Activated CD4-positive, CD25-positive, alpha-beta regulatory T cell treated with anti-CD3 and anti-CD28 coated beads, Interleukin-2, amount 50 U/mL, for 16 hours (primary cell): ENCODE data around the gene COX6B1.
"Not testable (repeated sequence)": the region's sequence is repeated elsewhere in the genome, so short reads cannot be mapped to it uniquely, and the experiment has no call there.

Experiments used
- DNase-seq: peaks from one replicate; pipeline ENCODE4 v3.0.0-alpha.2; 2020; ENCODE audit warnings: low read depth, low spot score

The COX6B1 gene

GRCh38 chr19:35633727-35634440 is 14.2 kb upstream of the COX6B1 start:
- DNase-seq = no peak

- DNase-seq = no peak
Measured at GRCh38 chr19:35636651-35637050, 11.5 kb upstream of the COX6B1 start.

GRCh38 chr19:35637165-35637564 is 11.0 kb upstream of the COX6B1 start:
- DNase-seq = no peak

GRCh38 chr19:35639321-35639639 is 8.8 kb upstream of the COX6B1 start:
- no peak for DNase-seq

- no peak for DNase-seq
Measured at GRCh38 chr19:35639863-35640262, 8.3 kb upstream of the COX6B1 start.

- no peak for DNase-seq
Measured at GRCh38 chr19:35641515-35642151, 6.5 kb upstream of the COX6B1 start, which contains the start of gene ETV2. Gene ETV2, plus strand, starts transcription at chr19:35641745. Its CDS starts 716 bp downstream, at chr19:35642461.

GRCh38 chr19:35642312-35642711 is 5.8 kb upstream of the COX6B1 start:
- no peak for DNase-seq

GRCh38 chr19:35642798-35643254 is 5.3 kb upstream of the COX6B1 start:
- DNase-seq = no peak

- peak; percentile 62 for DNase-seq
Measured at GRCh38 chr19:35643255-35644205, 4.6 kb upstream of the COX6B1 start.

GRCh38 chr19:35644206-35644986 is 3.7 kb upstream of the COX6B1 start:
- peak; percentile 88 for DNase-seq

GRCh38 chr19:35644987-35645679 is 3.0 kb upstream of the COX6B1 start:
- peak; percentile 49 for DNase-seq

GRCh38 chr19:35645680-35646511 is 2.2 kb upstream of the COX6B1 start:
- no peak for DNase-seq

- no peak for DNase-seq
Measured at GRCh38 chr19:35650581-35650980, 2.5 kb downstream of the COX6B1 start.

GRCh38 chr19:35654828-35655227 is 6.7 kb downstream of the COX6B1 start:
- DNase-seq = not testable (repeated sequence)

- DNase-seq = no peak
Measured at GRCh38 chr19:35655600-35655999, 7.5 kb downstream of the COX6B1 start.

- no peak for DNase-seq
Measured at GRCh38 chr19:35656700-35657099, 8.6 kb downstream of the COX6B1 start.

- no peak for DNase-seq
Measured at GRCh38 chr19:35657904-35658700, 10.0 kb downstream of the COX6B1 start.

- no peak for DNase-seq
Measured at GRCh38 chr19:35661995-35662340, 13.8 kb downstream of the COX6B1 start.

GRCh38 chr19:35663981-35664380 is 15.9 kb downstream of the COX6B1 start:
- no peak for DNase-seq
